Measurements from ENCODE around the gene CSTF1. TPM values are rescaled to one million over a fixed set of nuclear protein-coding genes. Genes with fewer than 3 reads are reported as not detected.
A peak's percentile ranks its signal among the peaks of the same experiment; 100 is the strongest.

Gene CSTF1
- total RNA-seq, 1 donor from 2014 or later, result 27.8 TPM

DNA sequence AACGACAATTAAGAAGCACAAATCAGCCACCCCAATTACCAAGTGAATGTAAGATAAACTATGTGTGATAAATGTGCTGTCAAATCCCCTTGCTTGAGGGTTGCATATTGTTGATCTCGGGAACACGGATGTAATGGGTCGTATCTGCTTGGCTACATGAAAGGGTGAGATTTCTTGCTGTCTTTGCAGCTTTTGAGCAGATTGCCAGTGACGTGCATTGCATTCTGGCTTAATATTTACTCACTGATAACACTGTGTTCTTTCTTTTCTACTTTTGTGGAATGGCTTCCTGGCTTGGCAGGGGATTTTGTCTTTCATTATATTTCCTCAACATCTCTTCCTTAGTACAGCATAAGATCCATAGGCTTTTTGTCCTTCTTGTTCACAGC lies 44.1 kb upstream of the CSTF1 start:
- Histone ChIP-seq H3K4me3 (no peak overlapping the region), H3K27me3 (peaks cover 21% of the 10 kb centered on the region), H3K9me3 (no peaks in the 10 kb centered on the region), H3K4me1 (peaks cover 13% of the 10 kb centered on the region), H3K36me3 (no peaks in the 10 kb centered on the region), H3K27ac (no peak overlapping the region)
- DNase-seq, result no peak
- intact Hi-C loops (cut with DNase I), result no loop called here
- no peak for ATAC-seq
- TF ChIP-seq CTCF (IDR thresholded peaks at IDR 0.05), result no peak

DNA sequence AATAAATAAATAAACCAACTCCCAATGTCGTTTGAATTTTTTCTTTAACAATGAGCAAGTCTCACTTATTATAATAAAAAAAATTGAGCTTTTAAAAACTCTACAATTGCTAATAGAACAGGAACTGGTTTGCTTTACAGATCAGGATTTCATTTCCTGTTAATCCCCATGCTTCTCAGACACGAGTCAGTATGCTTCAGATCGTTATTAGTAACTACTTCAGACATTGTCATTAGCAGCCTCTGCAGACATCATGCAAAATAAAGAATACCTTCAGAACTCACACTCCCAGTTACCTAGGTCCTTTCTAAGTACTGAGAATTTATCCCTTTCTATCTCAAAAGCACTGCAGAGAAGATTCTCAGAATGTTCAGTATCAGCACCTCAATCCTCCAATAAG lies 43.7 kb upstream of the CSTF1 start:
- H3K4me1 ChIP-seq, result peaks cover 12% of the 10 kb centered on the region
- DNase-seq (no peak), ATAC-seq (no peak)
- H3K27ac ChIP-seq, result no peak overlapping the region
- intact Hi-C loops (cut with DNase I), result no loop called here
- no peak for TF ChIP-seq CTCF (IDR thresholded peaks at IDR 0.05)
- H3K9me3 ChIP-seq, result no peaks in the 10 kb centered on the region
- peaks cover 17% of the 10 kb centered on the region for H3K27me3 ChIP-seq
- no peaks in the 10 kb centered on the region for H3K36me3 ChIP-seq
- H3K4me3 ChIP-seq, result no peak overlapping the region

- no peaks in the 10 kb centered on the region for H3K27me3 ChIP-seq
- no peaks in the 10 kb centered on the region for H3K9me3 ChIP-seq
- intact Hi-C loops (cut with DNase I), result no loop called here
- no peak for ATAC-seq
- TF ChIP-seq CTCF (IDR thresholded peaks at IDR 0.05), result no peak
- DNase-seq, result no peak
- H3K36me3 ChIP-seq, result no peaks in the 10 kb centered on the region
- H3K4me3 ChIP-seq, result no peak overlapping the region
- H3K4me1 ChIP-seq, result peaks cover 7% of the 10 kb centered on the region
- H3K27ac ChIP-seq, result no peak overlapping the region
Observed at GRCh38 chr20:56350842-56351241, 41.6 kb upstream of the CSTF1 start.

GRCh38 chr20:56352345-56353055 lies 39.9 kb upstream of the CSTF1 start:
- TF ChIP-seq CTCF (IDR thresholded peaks at IDR 0.05), result no peak
- Histone ChIP-seq H3K36me3 (no peaks in the 10 kb centered on the region), H3K27ac (no peak overlapping the region), H3K4me3 (no peak overlapping the region), H3K4me1 (peaks cover 7% of the 10 kb centered on the region), H3K9me3 (no peaks in the 10 kb centered on the region), H3K27me3 (no peaks in the 10 kb centered on the region)
- intact Hi-C loops (cut with DNase I), result no loop called here
- ATAC-seq (no peak), DNase-seq (no peak)

- ATAC-seq (no peak), DNase-seq (no peak)
- Histone ChIP-seq H3K27me3 (no peaks in the 10 kb centered on the region), H3K4me3 (no peak overlapping the region), H3K9me3 (no peaks in the 10 kb centered on the region), H3K4me1 (peaks cover 4% of the 10 kb centered on the region), H3K36me3 (no peaks in the 10 kb centered on the region), H3K27ac (no peak overlapping the region)
- TF ChIP-seq CTCF (IDR thresholded peaks at IDR 0.05), result no peak
- intact Hi-C loops (cut with DNase I), result no loop called here
Observed at GRCh38 chr20:56353356-56353755, 39.1 kb upstream of the CSTF1 start.

GRCh38 chr20:56358070-56358469 lies 34.4 kb upstream of the CSTF1 start:
- Histone ChIP-seq H3K9me3 (no peaks in the 10 kb centered on the region), H3K27me3 (no peaks in the 10 kb centered on the region), H3K4me1 (peaks cover 13% of the 10 kb centered on the region), H3K4me3 (peak overlapping the region; percentile 39), H3K27ac (no peak overlapping the region), H3K36me3 (no peaks in the 10 kb centered on the region)
- no peak for ATAC-seq
- no peak for TF ChIP-seq CTCF (IDR thresholded peaks at IDR 0.05)
- DNase-seq, result no peak
- intact Hi-C loops (cut with DNase I), result no loop called here

Measured in upper lobe of right lung (tissue), 1 donor.